Measurements from ENCODE around the gene SLC17A2.

SLC17A2 gene

GRCh38 chr6:25930532-25931410 lies at the start of gene SLC17A2:
Gene SLC17A2, minus strand, starts transcription at chr6:25930691. Its CDS starts 4,895 bp downstream, at chr6:25925796.
- no peak for DNase-seq (ENCODE audit: low read depth in 2 of 2, low spot score in 1 of 2)

GRCh38 chr6:25975923-25976560 lies 45.6 kb upstream of the SLC17A2 start:
- DNase-seq (ENCODE audit: low read depth in 2 of 2, low spot score in 1 of 2) = no peak

GRCh38 chr6:25973923-25974555 lies 43.5 kb upstream of the SLC17A2 start:
- DNase-seq (ENCODE audit: low read depth in 2 of 2, low spot score in 1 of 2) = no peak

- no peak for DNase-seq (ENCODE audit: low read depth in 2 of 2, low spot score in 1 of 2)
Observed at GRCh38 chr6:25972902-25973301, 42.4 kb upstream of the SLC17A2 start.

GRCh38 chr6:25972128-25972527 lies 41.6 kb upstream of the SLC17A2 start:
- no peak for DNase-seq (ENCODE audit: low read depth in 2 of 2, low spot score in 1 of 2)

GRCh38 chr6:25971187-25971821 lies 40.8 kb upstream of the SLC17A2 start:
- DNase-seq (ENCODE audit: low read depth in 2 of 2, low spot score in 1 of 2) = no peak

GRCh38 chr6:25968769-25969168 lies 38.3 kb upstream of the SLC17A2 start:
- no peak for DNase-seq (ENCODE audit: low read depth in 2 of 2, low spot score in 1 of 2)

- no peak for DNase-seq (ENCODE audit: low read depth in 2 of 2, low spot score in 1 of 2)
Observed at GRCh38 chr6:25966711-25967110, 36.2 kb upstream of the SLC17A2 start.

GRCh38 chr6:25965058-25965457 lies 34.6 kb upstream of the SLC17A2 start:
- no peak for DNase-seq (ENCODE audit: low read depth in 2 of 2, low spot score in 1 of 2)

GRCh38 chr6:25963426-25964123 lies 33.1 kb upstream of the SLC17A2 start:
- no peak for DNase-seq (ENCODE audit: low read depth in 2 of 2, low spot score in 1 of 2)

GRCh38 chr6:25962149-25963127 lies 31.9 kb upstream of the SLC17A2 start, which contains the start of gene TRIM38:
Gene TRIM38, plus strand, starts transcription at chr6:25962802. Its CDS starts 3,721 bp downstream, at chr6:25966523.
- DNase-seq (ENCODE audit: low read depth in 2 of 2, low spot score in 1 of 2) = peak; percentile 45 to 56

- DNase-seq (ENCODE audit: low read depth in 2 of 2, low spot score in 1 of 2) = no peak
Observed at GRCh38 chr6:25961619-25962148, 31.2 kb upstream of the SLC17A2 start.

- DNase-seq (ENCODE audit: low read depth in 2 of 2, low spot score in 1 of 2) = no peak
Observed at GRCh38 chr6:25960734-25961133, 30.2 kb upstream of the SLC17A2 start.

- DNase-seq (ENCODE audit: low read depth in 2 of 2, low spot score in 1 of 2) = no peak
Observed at GRCh38 chr6:25959890-25960536, 29.5 kb upstream of the SLC17A2 start.

GRCh38 chr6:25958700-25959162 lies 28.2 kb upstream of the SLC17A2 start:
- DNase-seq (ENCODE audit: low read depth in 2 of 2, low spot score in 1 of 2) = no peak

- DNase-seq (ENCODE audit: low read depth in 2 of 2, low spot score in 1 of 2) = no peak
Observed at GRCh38 chr6:25956226-25956625, 25.7 kb upstream of the SLC17A2 start.

- no peak for DNase-seq (ENCODE audit: low read depth in 2 of 2, low spot score in 1 of 2)
Observed at GRCh38 chr6:25954756-25955155, 24.3 kb upstream of the SLC17A2 start.

GRCh38 chr6:25953733-25954132 lies 23.2 kb upstream of the SLC17A2 start:
- no peak for DNase-seq (ENCODE audit: low read depth in 2 of 2, low spot score in 1 of 2)

GRCh38 chr6:25952535-25952934 lies 22.0 kb upstream of the SLC17A2 start:
- DNase-seq (ENCODE audit: low read depth in 2 of 2, low spot score in 1 of 2) = no peak

Measured in stimulated activated CD8-positive, alpha-beta memory T cell treated with anti-CD3 and anti-CD28 coated beads, Interleukin-4, amount 100 ng/mL, for 1 hour (primary cell).